ENCODE measurements around the gene ADAM17. TPM values are rescaled to one million over a fixed set of nuclear protein-coding genes. Genes with fewer than 3 reads are reported as not detected.

Gene ADAM17
- total and polyA plus RNA-seq, 9 of the 15 experiments (the other 6 are each of a cell fraction or from before 2014, with no cell fraction given), result 5.8 to 30.0 (median 19.0) TPM

GRCh38 chr2:9555297-9556120 is at the start of gene ADAM17 (continued):
- TF ChIP-seq ZNF740 (CRISPR knock-in tag; IDR thresholded peaks at IDR 0.05), result peak; percentile 100
- peak in 1 of 2 experiments; percentile 98; a peak in 2 of 4 replicates for TF ChIP-seq ZNF740 (tag; IDR thresholded peaks at IDR 0.05)
- no peak for TF ChIP-seq ZBTB8A (IDR thresholded peaks at IDR 0.05; ENCODE audit: partially characterized antibody)
- TF ChIP-seq ZNF586 (CRISPR knock-in tag; conservative IDR thresholded peaks at IDR 0.05), result no peak
- TF ChIP-seq RAD51 (IDR thresholded peaks at IDR 0.05; ENCODE audit: borderline replicate concordance, low read depth), result no peak
- TF ChIP-seq ZNF239 (CRISPR knock-in tag; IDR thresholded peaks at IDR 0.05), result no peak
- TF ChIP-seq DMBX1 (CRISPR knock-in tag; IDR thresholded peaks at IDR 0.05; ENCODE audit: borderline replicate concordance), result no peak
- TF ChIP-seq SRF (CRISPR knock-in tag; IDR thresholded peaks at IDR 0.05), result peak in 1 of 2 experiments; percentile 53; a peak in 2 of 4 replicates
- no peak for TF ChIP-seq EZH2 (IDR thresholded peaks at IDR 0.05; ENCODE audit: borderline replicate concordance, low read depth, low read length)
- no peak for TF ChIP-seq POLR2AphosphoS2 (IDR thresholded peaks at IDR 0.05; ENCODE audit: low read length)
- TF ChIP-seq FOXJ3 (CRISPR knock-in tag; IDR thresholded peaks at IDR 0.05), result no peak
- TF ChIP-seq SNRNP70 (optimal IDR thresholded peaks at IDR 0.05; ENCODE audit: low read depth, low read length), result no peak
- peak; percentile 64 for TF ChIP-seq TAF9B (IDR thresholded peaks at IDR 0.05; ENCODE audit: partially characterized antibody)
- no peak for TF ChIP-seq ELF2 (CRISPR knock-in tag; IDR thresholded peaks at IDR 0.05)
- TF ChIP-seq GATAD2B (IDR thresholded peaks at IDR 0.05; ENCODE audit: borderline replicate concordance), result no peak
- TF ChIP-seq ZNF347 (CRISPR knock-in tag; IDR thresholded peaks at IDR 0.05; ENCODE audit: low read depth), result no peak
- no peak for TF ChIP-seq SIX5 (IDR thresholded peaks at IDR 0.05; ENCODE audit: borderline replicate concordance in 1 of 2, insufficient read depth in 1 of 2, low read depth in 1 of 2, low read length in 2 of 2)
- TF ChIP-seq NFIC (IDR thresholded peaks at IDR 0.05), result peak; percentile 56
- TF ChIP-seq, protein P1, sequence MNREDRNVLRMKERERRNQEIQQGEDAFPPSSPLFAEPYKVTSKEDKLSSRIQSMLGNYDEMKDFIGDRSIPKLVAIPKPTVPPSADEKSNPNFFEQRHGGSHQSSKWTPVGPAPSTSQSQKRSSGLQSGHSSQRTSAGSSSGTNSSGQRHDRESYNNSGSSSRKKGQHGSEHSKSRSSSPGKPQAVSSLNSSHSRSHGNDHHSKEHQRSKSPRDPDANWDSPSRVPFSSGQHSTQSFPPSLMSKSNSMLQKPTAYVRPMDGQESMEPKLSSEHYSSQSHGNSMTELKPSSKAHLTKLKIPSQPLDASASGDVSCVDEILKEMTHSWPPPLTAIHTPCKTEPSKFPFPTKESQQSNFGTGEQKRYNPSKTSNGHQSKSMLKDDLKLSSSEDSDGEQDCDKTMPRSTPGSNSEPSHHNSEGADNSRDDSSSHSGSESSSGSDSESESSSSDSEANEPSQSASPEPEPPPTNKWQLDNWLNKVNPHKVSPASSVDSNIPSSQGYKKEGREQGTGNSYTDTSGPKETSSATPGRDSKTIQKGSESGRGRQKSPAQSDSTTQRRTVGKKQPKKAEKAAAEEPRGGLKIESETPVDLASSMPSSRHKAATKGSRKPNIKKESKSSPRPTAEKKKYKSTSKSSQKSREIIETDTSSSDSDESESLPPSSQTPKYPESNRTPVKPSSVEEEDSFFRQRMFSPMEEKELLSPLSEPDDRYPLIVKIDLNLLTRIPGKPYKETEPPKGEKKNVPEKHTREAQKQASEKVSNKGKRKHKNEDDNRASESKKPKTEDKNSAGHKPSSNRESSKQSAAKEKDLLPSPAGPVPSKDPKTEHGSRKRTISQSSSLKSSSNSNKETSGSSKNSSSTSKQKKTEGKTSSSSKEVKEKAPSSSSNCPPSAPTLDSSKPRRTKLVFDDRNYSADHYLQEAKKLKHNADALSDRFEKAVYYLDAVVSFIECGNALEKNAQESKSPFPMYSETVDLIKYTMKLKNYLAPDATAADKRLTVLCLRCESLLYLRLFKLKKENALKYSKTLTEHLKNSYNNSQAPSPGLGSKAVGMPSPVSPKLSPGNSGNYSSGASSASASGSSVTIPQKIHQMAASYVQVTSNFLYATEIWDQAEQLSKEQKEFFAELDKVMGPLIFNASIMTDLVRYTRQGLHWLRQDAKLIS (CRISPR knock-in tag; IDR thresholded peaks at IDR 0.05), result peak; percentile 86; the same call in 1 of the 2 replicates
- no peak for TF ChIP-seq MAFK (IDR thresholded peaks at IDR 0.05; ENCODE audit: low read length)
